Measurements from ENCODE around the gene GID4.
A peak's percentile ranks its signal among the peaks of the same experiment; 100 is the strongest.

GID4 gene

GRCh38 chr17:18028952-18029540 is 10.2 kb upstream of the GID4 start:
- Histone ChIP-seq H3K9me2 (replicated peaks; ENCODE audit: control insufficient read depth, low read length) (no peaks in the 10 kb centered on the region), H4K20me1 (ENCODE audit: control insufficient read depth, insufficient read depth, low read depth, low read length) (peaks cover 10% of the 10 kb centered on the region; the same call in 1 of the 2 replicates), H3K27me3 (ENCODE audit: control insufficient read depth, low read length) (no peaks in the 10 kb centered on the region), H3F3A (ENCODE audit: control insufficient read depth, insufficient read depth) (no peaks in the 10 kb centered on the region), H3K9me3 (ENCODE audit: control insufficient read depth, insufficient read depth, low read length) (no peaks in the 10 kb centered on the region), H3K4me1 (ENCODE audit: control insufficient read depth, low read length) (peaks cover 20% of the 10 kb centered on the region), H3K79me2 (ENCODE audit: control insufficient read depth, low read length) (peaks cover 35% of the 10 kb centered on the region), H3K4me2 (ENCODE audit: low read length) (no peak overlapping the region), H3K27ac (ENCODE audit: low read depth, low read length) (no peak overlapping the region), H3K4me3 (ENCODE audit: low read length) (no peak overlapping the region), H3K36me3 (ENCODE audit: control insufficient read depth, low read length) (peaks cover 14% of the 10 kb centered on the region)
- TF ChIP-seq EZH2phosphoT487 (IDR thresholded peaks at IDR 0.05; ENCODE audit: borderline replicate concordance, low read length) (no peak), CTCF (IDR thresholded peaks at IDR 0.05; ENCODE audit: low read depth, low read length, poor library complexity, severe bottlenecking) (no peak)

- peaks cover 10% of the 10 kb centered on the region for H4K20me1 ChIP-seq (ENCODE audit: control insufficient read depth, insufficient read depth, low read depth, low read length)
- peaks cover 9% of the 10 kb centered on the region; the same call in 1 of the 2 replicates for H3F3A ChIP-seq (ENCODE audit: control insufficient read depth, insufficient read depth)
- peaks cover 65% of the 10 kb centered on the region for H3K79me2 ChIP-seq (ENCODE audit: control insufficient read depth, low read length)
- no peaks in the 10 kb centered on the region for H3K27me3 ChIP-seq (ENCODE audit: control insufficient read depth, low read length)
- peaks cover 7% of the 10 kb centered on the region for H3K36me3 ChIP-seq (ENCODE audit: control insufficient read depth, low read length)
- H3K9me3 ChIP-seq (ENCODE audit: control insufficient read depth, insufficient read depth, low read length) = no peaks in the 10 kb centered on the region
- peaks cover 41% of the 10 kb centered on the region for H3K4me1 ChIP-seq (ENCODE audit: control insufficient read depth, low read length)
- no peak overlapping the region for H3K4me2 ChIP-seq (ENCODE audit: low read length)
- H3K27ac ChIP-seq (ENCODE audit: low read depth, low read length) = no peak overlapping the region
- H3K9me2 ChIP-seq (replicated peaks; ENCODE audit: control insufficient read depth, low read length) = no peaks in the 10 kb centered on the region
- no peak overlapping the region for H3K4me3 ChIP-seq (ENCODE audit: low read length)
- no peak for TF ChIP-seq CTCF (IDR thresholded peaks at IDR 0.05; ENCODE audit: low read depth, low read length, poor library complexity, severe bottlenecking)
- no peak for TF ChIP-seq EZH2phosphoT487 (IDR thresholded peaks at IDR 0.05; ENCODE audit: borderline replicate concordance, low read length)
Measured at GRCh38 chr17:18031955-18032354, 7.3 kb upstream of the GID4 start.

DNA sequence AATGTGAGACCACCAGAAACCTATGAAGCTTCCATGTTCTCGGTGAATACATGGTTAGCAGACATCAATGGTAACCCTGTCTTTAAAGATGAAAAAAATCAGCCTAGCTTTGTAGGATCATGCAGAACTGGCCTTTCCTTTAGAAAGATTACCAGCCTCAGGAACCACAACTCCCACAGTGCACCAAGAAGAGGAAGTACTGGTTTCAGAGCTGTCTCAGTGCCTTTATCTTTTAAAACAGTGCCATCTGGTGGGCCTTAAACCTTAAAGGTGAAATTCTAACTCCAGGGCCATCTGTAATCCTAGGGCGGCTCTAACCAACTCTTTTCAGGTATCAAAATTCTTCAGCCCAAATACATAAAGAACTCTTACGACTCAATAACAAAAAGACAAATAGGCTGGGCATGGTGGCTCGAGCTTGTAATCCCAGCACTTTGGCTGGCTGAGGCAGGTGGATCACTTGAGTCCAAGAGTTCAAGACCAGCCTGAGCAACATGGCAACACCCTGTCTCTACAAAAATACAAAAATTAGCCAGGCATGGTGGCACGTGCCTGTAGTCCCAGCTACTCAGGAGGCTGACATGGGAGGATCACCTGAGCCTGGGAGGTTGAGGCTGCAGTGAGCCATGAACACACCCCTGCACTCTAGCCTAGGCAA is 5.6 kb upstream of the GID4 start:
- Histone ChIP-seq H3K4me1 (ENCODE audit: control insufficient read depth, low read length) (peaks cover 54% of the 10 kb centered on the region), H3K4me2 (ENCODE audit: low read length) (0 out of 2 replicates have a peak overlapping the region, but pooled peaks have one; percentile 6), H4K20me1 (ENCODE audit: control insufficient read depth, insufficient read depth, low read depth, low read length) (peaks cover 10% of the 10 kb centered on the region), H3K4me3 (ENCODE audit: low read length) (no peak overlapping the region), H3F3A (ENCODE audit: control insufficient read depth, insufficient read depth) (peaks cover 16% of the 10 kb centered on the region), H3K9me2 (replicated peaks; ENCODE audit: control insufficient read depth, low read length) (no peaks in the 10 kb centered on the region), H3K79me2 (ENCODE audit: control insufficient read depth, low read length) (peaks cover 81% of the 10 kb centered on the region), H3K27me3 (ENCODE audit: control insufficient read depth, low read length) (no peaks in the 10 kb centered on the region), H3K36me3 (ENCODE audit: control insufficient read depth, low read length) (peaks cover 1% of the 10 kb centered on the region), H3K9me3 (ENCODE audit: control insufficient read depth, insufficient read depth, low read length) (no peaks in the 10 kb centered on the region), H3K27ac (ENCODE audit: low read depth, low read length) (no peak overlapping the region)
- no peak for TF ChIP-seq EZH2phosphoT487 (IDR thresholded peaks at IDR 0.05; ENCODE audit: borderline replicate concordance, low read length)
- TF ChIP-seq CTCF (IDR thresholded peaks at IDR 0.05; ENCODE audit: low read depth, low read length, poor library complexity, severe bottlenecking) = peak; percentile 70
